Stimulated activated CD4-positive, alpha-beta T cell treated with anti-CD3 and anti-CD28 coated beads, Interleukin-12 subunit alpha, Interleukin-12 subunit beta, amount 100 ng/mL, for 24 hours (primary cell): ENCODE data around the gene IGSF9B.

ENCODE experiments used
- DNase-seq, 2 experiments: peaks; one replicate each; pipeline ENCODE4 v3.0.0-alpha.2; 2020; ENCODE audit warnings: low read depth in 2 of 2

IGSF9B gene

DNA sequence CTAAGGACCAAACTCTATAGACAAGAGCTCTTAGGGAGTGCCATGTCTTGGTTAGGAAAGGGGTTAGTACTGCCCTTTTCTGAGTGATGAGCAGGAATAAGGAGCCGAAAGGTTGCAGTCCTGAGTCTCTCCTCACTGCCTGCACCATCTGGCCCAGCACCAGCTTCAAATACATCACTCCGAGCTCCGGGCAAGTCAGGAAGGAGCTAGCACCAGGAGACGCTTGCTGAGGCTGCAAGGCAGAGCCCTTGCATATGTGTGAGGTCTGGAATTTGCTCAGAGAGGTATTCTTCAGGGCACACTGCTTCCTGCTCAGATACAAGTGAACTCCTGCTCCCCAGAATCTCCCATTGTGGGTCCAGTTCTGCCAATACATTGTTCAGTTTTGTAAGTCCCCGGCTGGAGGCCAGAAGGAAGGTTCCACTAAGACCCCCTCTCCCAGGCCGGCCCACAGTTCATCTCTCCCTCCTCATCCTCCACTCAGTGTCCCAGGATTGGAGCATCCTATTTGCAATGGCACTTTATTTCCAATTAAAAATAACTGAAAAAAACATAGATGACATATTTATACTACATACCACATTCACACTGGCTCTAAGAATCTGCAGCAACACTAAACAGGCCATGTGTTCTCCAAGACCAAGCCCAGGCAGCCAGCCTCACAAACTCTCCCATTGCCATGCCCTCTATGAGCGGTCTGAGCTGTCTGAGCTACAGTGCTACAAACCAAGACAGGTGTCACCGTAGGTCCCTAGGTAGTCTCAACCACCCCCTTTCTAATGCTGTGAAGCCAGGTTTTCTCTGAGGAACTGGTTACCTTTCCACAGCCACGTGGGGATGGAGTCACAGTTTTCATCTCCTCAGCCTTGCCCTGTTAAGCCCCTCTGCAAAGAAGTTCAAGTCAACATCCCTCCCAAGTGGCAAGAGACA is 56.3 kb downstream of the IGSF9B start:
- no peak for DNase-seq

DNA sequence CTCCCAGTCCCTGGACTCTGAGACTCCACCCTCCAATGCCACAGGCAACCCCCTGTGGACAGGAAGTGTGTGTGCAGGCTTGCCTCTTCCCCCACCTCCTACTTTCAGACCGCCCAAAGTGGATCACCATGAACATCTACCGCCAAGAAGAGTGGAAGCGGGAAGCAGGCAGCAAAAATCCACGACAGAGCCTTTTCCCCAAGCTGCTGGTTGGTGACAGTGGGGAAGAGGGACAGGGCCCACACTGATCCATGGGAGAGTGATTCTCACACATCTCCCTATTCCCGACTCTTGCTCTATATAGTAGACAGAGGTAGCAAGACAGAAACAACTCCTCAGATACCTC is 58.0 kb downstream of the IGSF9B start:
- DNase-seq = no peak

DNA sequence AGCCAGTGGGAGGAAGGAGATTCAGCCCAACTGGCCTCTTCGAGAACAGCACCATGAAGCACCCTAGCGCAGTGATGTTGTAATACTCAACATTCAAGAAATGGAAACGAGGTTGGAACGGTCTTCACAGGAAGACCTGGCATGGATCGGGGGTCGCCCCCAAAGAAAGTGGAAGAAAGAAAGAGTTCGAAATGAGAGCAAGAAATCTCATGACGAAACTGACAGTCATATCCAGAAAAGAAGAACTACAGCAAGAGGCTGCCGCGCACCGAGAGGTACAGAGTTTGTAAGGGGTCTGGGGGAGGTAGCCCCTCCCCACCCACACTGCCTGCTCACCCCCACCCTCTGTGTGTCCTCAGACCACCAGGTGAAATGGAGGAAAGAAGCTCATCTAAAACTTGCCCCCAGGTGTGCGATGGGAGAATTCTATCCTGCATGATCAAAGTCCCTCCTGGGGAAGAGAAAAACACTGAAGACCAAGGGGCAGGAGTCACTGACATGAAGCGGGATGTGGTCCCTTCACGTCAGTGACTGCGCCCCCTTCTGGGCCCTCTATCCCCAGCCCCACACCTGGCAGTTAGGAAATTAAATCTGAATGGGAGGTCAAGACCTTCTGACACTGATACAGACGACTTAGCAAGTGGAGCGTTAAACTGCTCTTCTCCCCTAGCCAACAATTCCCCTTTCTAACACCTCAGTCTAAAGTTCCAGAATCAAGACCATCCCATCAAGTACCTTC is 58.6 kb downstream of the IGSF9B start:
- DNase-seq = no peak

DNA sequence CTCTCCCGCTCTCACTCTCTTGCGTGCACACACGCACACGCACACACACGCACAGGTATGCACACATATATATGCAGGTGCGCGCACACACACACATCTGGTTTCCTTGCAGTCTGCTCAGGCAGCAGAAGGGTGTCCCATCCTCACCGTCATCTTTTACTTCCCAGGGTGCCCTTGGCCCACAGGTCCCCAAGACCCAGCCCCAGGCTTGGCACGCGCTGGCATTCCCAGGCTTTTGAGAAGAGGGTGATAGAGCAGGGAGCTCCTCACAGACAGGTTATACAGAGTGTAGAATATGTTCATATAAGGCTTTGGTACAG is 59.5 kb downstream of the IGSF9B start:
- DNase-seq = no peak

DNA sequence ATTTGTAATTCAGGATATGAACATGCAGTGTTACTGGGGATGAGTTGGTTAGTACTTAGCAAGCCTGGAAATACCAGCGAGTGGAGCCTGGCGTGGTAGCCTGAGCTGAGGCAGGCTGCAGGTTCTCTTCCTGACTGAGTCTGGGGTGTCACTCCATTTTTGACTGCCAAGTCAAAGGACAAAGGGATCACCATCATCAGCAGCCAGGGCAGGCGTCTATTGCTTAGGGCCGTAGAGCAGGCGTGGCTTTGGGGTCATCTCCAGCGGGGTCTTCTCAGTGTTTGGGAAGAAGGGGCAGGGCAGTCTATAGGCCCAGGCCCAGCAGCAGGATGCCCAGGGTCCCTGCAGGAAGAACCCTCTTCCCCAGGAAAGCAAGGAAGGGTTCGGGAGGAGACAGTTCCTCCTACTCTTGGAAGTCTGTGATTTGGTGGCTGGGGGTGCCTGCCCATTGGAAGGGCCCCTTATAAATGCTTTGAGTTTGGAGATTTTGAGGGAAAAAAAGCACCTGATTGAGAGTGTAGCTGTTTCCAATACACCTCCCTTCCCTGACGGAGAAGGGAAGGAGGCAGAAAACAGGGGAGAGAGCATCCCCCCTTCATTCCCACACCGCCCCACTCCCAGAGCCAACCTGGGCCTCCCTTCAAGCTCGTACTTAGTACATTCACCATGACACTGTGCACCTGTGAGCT is 60.0 kb downstream of the IGSF9B start:
- no peak for DNase-seq

DNA sequence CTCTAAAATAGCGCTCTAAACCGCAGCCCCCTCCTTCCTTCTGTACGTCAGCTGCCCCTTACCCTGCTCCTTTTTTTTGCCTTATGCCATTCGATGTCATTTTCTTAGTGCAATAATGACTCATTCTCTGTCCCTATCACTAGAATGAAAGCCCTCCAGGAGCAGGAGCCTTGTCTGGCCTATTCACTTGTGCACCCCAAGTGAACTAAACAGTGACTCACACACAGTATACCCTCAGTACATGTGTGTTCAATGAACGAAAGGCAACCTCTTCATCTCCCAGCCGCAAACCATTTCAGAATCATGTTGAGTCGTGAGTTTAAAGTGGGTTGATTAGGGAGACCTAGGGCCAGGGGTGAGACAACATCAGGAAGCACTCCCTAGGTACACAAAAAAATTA is 60.7 kb downstream of the IGSF9B start:
- DNase-seq = no peak

DNA sequence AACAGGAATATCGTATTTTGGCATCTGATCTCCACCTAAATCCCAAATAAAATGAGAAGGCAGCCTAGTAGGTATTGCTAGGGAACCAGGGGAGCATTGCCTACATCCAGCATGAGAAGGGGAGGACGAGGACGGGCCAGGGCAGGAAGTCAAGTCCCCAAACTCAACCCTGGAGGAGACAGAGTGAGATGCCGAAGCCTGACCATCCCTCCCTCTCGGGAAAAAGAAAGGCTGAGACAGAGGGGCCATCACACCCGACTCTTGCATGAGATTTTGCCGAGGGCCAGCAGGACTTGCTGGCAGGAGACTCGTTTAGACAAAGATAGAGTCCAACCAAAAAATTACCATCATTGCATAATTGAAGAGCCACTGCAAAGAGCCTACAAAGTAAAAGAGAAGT is 61.2 kb downstream of the IGSF9B start:
- DNase-seq = no peak

DNA sequence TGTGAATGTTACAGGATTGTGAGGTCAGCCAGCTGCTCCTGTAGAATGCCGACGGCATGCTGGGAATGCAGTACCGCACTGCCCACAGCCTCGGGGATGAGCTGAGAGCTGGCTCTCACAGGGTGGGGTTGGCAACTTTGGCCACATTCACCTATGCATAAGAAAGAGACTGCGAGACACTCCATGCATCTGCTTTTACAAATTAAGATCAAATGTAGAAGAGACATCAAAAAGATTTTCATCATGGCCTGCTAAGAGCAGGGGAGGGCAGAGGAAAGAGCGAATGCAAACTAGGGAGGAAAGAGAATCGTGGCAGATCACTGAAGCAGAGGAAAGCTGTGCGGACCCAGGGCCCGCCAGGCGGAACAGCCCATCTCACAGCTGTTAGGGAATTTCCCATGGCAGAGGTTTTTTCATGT is 61.7 kb downstream of the IGSF9B start:
- no peak for DNase-seq

DNA sequence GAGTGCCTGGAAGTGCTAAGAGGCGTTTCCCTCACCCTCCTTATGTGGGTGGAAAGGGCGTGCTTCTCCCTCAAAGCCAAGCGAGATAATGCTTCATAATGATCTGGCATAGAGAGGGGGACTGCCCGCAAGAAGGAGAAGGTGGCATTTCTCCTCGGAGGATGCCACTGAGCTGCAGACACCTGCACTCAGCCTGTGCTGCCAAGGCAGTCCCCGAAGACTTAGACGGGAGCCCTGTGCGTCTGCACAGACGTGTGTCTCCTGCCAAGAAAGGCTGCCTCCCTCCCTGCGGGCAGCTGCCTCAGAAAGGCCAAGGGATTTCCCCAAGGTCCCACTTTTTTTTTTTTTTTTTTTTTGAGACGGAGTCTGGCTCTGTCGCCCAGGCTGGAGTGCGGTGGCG is 63.4 kb downstream of the IGSF9B start:
- DNase-seq = no peak

DNA sequence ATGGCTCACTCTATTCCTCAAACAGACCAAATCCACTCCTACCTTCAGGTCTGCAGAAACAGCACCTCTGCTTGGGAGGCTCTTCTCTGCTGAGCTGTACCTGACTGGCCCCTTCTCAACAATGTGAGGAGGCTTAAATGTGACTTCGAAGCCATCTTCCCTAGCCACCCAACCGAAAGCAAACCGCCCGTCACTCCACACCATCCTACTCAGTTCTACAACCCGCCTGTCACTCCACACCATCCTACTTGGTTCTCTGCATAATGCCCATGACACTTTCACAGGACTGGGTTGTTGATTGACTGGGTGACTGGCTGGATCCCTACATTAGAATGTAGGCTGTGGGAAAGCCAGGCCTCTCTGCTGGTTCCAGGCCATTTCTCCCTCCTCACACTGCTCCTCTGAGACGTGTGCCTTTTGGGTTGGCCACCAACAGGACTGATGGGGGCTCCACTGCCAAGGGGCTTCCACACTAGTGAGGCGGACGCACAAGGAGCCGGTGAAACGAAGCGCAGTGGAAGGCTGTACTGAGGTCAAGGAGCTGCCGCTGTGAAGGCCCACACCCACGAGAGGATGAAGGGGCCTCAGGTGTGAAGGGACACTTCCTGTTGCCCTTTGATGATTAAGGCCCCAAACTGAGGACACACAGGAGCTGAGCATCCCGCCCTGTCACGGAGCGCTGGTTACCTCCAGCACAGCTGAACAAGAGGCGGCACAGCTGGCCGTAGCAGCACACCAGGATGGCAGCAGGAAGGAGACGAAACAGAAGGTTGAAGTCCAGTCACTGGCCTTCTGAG is 64.0 kb downstream of the IGSF9B start:
- no peak for DNase-seq

DNA sequence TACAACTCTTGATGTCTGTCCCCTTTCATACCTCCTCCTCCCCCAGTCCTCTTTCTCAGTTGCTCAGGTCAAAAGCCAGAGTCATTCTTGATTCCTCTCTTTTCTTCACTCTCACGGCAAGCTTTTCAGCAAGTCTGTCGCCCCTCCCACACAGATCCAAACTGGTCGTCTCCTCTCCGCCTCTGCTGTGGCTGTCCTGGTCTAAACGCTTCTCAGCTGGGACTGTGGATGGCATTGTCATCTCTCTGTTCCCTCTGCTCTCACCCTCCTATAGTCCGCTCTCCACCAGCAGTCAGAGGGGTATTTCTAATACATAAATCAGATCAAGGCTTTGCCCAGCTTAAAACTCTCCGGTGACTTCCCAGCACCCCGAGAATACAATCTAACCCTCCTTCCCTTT is 64.6 kb downstream of the IGSF9B start:
- DNase-seq = no peak

DNA sequence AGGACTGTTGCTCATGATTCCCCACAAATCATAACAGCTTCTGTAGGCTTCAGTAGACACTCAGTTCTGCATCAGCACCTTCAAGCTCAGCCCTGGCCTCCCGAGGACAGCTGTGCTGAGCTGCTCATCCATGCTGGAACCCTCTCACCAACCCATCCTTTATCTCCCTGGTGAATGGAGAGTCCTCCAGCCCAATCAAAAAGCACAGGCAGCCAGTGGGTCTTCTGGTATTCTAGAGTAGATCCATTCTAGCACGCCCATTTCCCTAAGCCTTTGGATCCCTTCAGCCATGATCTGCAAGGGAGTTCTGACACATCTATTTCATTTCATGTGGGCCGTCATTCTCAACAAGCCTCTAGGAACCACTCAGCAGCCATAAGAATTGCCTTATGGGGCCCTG is 66.9 kb downstream of the IGSF9B start:
- no peak for DNase-seq

DNA sequence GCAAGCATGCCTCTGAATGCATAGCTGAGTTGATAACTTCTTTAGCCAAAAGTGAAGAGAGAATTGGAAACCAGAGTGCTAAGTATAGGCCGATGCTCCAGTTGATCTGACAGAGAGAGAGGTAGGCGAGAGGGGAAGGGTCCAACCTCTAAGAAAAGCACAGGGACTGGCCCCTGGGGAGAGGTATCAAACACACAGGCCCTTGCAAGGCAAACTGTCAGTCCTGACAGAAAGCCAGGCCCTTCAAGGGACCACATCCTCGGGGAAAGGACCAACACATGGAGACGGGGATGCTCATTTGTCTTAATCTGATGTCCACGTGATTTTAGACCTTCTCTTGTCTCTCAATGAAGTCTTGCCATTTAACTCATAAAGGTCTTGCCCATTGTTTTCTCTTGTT is 67.6 kb downstream of the IGSF9B start:
- no peak for DNase-seq

DNA sequence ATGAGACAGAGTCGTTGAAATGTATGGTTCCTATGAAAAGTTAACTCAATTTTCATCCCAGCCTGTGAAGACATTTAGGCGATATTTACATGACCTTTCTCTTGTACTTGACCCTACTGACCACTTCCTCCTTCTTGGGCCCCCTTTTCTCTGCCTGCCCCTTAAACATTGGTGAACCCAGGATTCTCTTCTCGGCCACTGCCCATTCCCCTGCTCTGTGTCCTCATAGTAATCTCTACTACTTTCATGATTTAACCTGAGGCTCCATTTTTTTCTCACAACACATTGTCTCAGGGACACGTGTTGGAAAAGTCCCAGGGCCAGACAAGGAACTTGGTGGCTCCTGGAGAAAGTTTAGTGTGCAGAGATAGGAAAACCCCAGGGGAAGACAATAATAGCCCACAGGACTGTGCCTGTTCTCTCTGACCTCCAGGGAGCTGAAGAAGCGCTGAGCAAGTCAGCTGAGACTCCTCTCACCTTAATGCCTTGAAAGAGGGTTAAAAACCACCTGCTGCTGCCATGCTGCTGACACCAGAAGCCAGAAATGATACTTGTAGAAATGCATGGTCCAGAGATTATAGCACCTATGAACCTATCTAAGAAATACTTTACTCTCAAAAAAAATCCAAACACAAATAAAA is 69.0 kb downstream of the IGSF9B start:
- DNase-seq = no peak

DNA sequence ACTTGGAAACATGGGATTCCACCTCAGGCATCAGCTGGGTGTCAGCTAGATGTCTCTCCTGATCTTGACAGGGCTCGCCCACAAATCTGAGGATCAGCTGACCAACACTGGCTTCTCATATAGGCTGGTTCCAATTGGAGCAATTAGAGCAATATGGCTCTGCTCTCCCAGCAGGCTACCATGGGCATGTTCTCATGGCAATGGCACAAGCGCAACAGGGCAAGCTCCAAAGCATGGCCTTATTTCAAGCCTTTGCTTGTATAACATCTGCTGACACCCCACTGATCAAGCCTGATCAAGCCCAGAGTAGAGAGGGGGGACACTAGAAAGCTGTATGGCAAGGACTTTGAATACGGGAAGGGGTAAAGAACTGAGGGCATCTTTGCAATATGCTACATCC is 70.7 kb downstream of the IGSF9B start:
- DNase-seq = no peak

DNA sequence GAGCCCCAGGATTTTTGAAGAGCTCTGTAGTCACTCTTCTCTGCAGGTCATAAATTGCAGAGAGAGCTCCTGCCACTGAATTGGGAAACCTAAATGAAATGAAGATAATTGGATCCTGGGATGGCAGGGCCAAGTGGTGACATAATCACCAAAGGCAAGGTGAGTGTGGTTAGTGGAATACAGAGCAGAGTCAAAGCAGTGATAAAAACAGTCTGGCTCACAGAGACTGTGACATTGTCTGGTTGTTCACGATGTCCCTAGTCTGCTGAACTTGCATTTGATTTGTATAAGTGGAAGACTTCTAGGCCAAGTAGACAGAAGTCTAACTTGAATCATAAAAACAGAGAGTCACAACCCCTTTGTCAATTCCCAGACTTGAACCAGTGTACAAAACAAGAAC is 84.6 kb downstream of the IGSF9B start:
- no peak for DNase-seq

DNA sequence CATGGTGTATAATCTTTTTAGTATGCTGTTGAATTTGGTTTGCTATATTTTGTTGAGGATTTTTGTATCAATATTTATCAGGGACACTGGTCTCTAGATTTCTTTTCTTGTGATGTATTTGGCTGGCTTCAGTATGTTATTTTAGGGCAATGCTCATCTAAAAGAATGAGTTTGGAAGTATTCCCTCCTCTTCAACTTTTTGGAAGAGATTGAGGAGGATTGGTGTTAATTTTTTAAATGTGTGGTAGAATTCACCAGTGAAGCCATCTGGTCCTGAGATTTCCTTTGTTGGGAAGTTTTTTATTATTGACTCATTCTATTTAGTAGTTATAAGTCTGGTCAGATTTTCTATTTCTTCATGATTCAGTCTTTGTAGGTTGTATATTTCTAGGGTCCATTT is 89.3 kb downstream of the IGSF9B start:
- no peak for DNase-seq

DNA sequence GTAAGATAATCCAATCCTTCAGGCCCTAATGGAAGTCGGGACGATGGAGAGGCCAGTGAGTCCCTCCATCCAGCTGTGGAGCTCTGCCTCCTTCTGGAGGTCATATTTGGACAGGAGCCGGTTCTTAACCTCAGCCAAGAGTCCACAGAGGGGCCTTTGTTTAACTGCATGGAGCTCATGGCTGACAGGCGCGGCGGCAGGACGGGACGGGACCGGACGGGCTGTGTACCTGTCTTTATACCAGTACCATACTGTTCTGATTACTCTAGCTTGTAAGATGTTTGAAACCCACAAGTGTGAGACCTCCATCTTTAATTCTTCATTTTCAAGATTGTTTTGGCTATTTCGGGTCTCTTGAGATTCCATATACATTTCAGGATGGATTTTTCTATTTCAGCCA is 91.3 kb downstream of the IGSF9B start:
- no peak for DNase-seq

DNA sequence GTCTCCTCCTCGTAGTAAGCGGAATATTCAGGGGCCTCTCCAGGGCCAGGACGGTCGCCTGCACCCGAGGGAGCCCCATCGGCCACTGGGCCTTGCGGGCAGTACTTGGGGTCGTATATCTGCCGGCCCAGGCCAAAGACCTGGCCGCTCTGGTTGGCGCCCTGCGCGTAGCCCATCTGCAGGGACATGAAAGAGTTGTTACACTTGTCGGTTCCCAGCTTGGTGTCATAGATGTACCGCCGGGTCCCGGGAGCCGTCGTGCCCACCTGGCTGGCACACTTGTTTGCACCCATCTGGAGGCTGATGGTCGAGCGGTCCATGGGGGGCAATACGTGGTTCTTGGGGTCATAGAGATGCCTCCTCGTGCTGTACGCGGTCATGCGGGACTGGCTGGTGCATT is 92.0 kb downstream of the IGSF9B start:
- DNase-seq = no peak

DNA sequence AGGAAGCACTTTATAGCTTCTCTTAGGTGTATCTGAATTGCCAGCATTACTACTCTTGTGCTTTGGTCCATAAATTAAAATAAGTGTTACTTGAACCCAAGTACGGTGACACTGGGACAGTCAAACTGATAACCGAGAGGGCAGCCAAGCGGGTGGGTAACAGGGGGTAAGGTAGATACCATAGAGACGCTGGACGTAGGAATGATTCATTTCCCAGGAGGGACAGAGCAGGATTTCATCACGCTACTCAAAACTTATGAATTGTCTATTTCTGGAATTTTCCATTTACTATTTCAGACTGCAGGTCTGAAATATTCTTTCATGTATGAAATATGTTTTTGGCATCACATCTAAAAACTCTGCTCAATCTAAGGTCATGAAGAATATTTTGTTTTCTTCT is 96.6 kb downstream of the IGSF9B start:
- DNase-seq = no peak
